HL-60 (cell line): ENCODE data around the gene S100A3.
"Not testable (repeated sequence)": the region's sequence is repeated elsewhere in the genome, so short reads cannot be mapped to it uniquely, and the experiment has no call there.

Source experiments
- DNase-seq, 2 experiments: peaks; one replicate each; pipeline ENCODE4 v3.0.0-alpha.2; 2010 to 2020; ENCODE audit warnings: low read depth in 1 of 2, low spot score in 1 of 2
- H3K27ac ChIP-seq: fragments of 250-450 bp; sonication (Bioruptor Pico); replicated peaks from 2 replicates; pipeline ENCODE4 v1.5.1; 2020; ENCODE audit warnings: mild to moderate bottlenecking, moderate library complexity
- H3K27me3 ChIP-seq: fragments of 250-450 bp; sonication (Bioruptor Pico); 2 replicates; pipeline ENCODE4 v1.5.1; 2021; ENCODE audit warnings: mild to moderate bottlenecking, moderate library complexity; ENCODE audit not compliant: insufficient read depth, poor library complexity, severe bottlenecking
- H3K4me3 ChIP-seq: replicated peaks from 2 replicates; pipeline ENCODE4 v1.5.1; 2011; ENCODE audit warnings: mild to moderate bottlenecking, control low read depth, low read length; ENCODE audit not compliant: insufficient read depth
- CTCF ChIP-seq: IDR thresholded peaks from one replicate; pipeline ENCODE4 v1.5.1; 2011; ENCODE audit warnings: low read length, control low read depth, inconsistent platforms; ENCODE audit not compliant: insufficient read depth
- GABPA ChIP-seq: IDR thresholded peaks from 2 replicates; pipeline ENCODE4 v1.6.1; 2012; ENCODE audit warnings: low read depth
- POLR2AphosphoS5 ChIP-seq: IDR thresholded peaks from 2 replicates; pipeline ENCODE4 v1.6.1; 2012; ENCODE audit warnings: low read depth
- SPI1 ChIP-seq: IDR thresholded peaks from 2 replicates; pipeline ENCODE4 v1.6.1; 2012; ENCODE audit warnings: low read depth, mild to moderate bottlenecking, borderline replicate concordance
- TF ChIP-seq, protein P1 (sequence below): IDR thresholded peaks from 2 replicates; pipeline ENCODE4 v1.6.1; 2012; ENCODE audit warnings: low read depth; ENCODE audit not compliant: insufficient replicate concordance

The S100A3 gene

DNA sequence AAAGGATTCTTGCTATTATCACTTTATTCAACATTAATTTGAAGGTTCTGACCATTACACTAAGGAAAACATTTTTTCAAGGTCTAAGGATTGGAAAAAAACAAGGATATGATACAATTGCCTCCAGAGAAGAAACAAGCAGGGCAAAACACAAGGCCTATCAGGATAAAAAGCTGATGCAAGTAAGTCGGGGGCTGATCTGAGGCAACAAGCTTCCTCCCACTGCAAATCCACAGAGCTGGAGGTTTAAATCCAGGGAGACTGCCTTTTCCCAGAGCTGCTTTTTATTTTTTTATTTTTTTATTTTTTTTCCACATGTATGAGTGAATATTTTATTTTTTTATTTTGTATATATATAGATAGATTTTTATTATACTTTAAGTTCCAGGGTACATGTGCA lies 35.9 kb upstream of the S100A3 start:
- Histone ChIP-seq H3K4me3 (no peak overlapping the region), H3K27me3 (peaks cover 4% of the 10 kb centered on the region), H3K27ac (no peak overlapping the region)
- TF ChIP-seq, protein P1, sequence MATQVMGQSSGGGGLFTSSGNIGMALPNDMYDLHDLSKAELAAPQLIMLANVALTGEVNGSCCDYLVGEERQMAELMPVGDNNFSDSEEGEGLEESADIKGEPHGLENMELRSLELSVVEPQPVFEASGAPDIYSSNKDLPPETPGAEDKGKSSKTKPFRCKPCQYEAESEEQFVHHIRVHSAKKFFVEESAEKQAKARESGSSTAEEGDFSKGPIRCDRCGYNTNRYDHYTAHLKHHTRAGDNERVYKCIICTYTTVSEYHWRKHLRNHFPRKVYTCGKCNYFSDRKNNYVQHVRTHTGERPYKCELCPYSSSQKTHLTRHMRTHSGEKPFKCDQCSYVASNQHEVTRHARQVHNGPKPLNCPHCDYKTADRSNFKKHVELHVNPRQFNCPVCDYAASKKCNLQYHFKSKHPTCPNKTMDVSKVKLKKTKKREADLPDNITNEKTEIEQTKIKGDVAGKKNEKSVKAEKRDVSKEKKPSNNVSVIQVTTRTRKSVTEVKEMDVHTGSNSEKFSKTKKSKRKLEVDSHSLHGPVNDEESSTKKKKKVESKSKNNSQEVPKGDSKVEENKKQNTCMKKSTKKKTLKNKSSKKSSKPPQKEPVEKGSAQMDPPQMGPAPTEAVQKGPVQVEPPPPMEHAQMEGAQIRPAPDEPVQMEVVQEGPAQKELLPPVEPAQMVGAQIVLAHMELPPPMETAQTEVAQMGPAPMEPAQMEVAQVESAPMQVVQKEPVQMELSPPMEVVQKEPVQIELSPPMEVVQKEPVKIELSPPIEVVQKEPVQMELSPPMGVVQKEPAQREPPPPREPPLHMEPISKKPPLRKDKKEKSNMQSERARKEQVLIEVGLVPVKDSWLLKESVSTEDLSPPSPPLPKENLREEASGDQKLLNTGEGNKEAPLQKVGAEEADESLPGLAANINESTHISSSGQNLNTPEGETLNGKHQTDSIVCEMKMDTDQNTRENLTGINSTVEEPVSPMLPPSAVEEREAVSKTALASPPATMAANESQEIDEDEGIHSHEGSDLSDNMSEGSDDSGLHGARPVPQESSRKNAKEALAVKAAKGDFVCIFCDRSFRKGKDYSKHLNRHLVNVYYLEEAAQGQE: no peak
- TF ChIP-seq CTCF: no peak
- TF ChIP-seq SPI1: no peak
- no peak for TF ChIP-seq GABPA
- no peak for TF ChIP-seq POLR2AphosphoS5
- DNase-seq: no peak

DNA sequence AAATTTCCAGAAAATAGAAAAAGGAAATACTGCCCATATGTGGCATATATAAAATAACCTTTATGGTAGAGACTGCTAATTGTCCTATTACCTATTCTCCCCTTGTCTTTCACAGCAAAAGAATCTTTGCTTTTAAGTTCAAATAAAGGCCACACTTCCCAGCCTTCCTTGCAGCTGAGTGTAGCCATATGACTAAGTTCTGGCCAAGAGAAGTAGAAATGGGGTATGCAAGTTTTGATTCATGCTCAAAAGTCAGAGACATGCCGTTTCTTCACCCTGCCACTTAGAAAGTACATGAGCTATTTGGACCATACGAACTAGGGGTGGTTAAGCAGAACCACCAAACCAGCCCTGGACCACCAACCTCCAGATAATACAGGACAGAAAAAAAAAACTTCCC lies 34.9 kb upstream of the S100A3 start:
- Histone ChIP-seq H3K27me3 (peaks cover 4% of the 10 kb centered on the region), H3K4me3 (no peak overlapping the region), H3K27ac (no peak overlapping the region)
- TF ChIP-seq POLR2AphosphoS5: no peak
- TF ChIP-seq GABPA: no peak
- no peak for DNase-seq

DNA sequence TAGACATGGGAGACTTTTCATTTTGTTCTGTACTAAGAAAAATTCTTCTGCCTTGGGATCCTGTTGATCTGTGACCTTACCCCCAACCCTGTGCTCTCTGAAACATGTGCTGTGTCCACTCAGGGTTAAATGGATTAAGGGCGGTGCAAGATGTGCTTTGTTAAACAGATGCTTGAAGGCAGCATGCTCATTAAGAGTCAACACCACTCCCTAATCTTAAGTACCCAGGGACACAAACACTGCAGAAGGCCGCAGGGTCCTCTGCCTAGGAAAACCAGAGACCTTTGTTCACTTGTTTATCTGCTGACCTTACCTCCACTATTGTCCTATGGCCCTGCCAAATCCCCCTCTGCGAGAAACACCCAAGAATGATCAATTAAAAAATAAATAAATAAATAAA lies 34.5 kb upstream of the S100A3 start:
- DNase-seq, H3K27ac ChIP-seq, H3K27me3 ChIP-seq, H3K4me3 ChIP-seq: not testable (repeated sequence)

GRCh38 chr1:153582836-153583235 lies 33.8 kb upstream of the S100A3 start:
- not testable (repeated sequence) for H3K27me3 ChIP-seq, DNase-seq, H3K4me3 ChIP-seq, H3K27ac ChIP-seq

DNA sequence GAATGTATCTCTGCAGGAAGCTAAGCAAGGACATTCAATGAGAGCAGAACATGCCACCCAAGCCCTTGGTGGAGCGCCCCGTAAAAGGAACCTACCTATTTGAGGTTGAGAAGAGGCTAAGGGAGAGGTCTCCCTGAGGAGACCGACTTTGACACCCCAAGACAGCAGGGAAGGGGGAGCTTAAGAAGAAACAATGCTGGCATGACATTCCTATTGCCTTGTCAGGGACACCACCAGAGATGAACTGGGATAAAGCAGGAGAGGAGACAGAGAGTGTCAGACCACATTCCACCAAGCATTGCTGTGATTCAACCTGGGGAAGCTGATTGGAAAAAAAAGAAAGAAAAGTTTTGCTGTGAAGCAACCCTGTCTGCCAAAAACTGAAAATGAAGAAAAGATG lies 29.9 kb upstream of the S100A3 start:
- H3K4me3 ChIP-seq: no peak overlapping the region
- no peak overlapping the region for H3K27ac ChIP-seq
- TF ChIP-seq SPI1: no peak
- TF ChIP-seq CTCF: no peak
- TF ChIP-seq, protein P1: no peak
- no peak for TF ChIP-seq POLR2AphosphoS5
- TF ChIP-seq GABPA: no peak
- no peak for DNase-seq
- H3K27me3 ChIP-seq: peaks cover 9% of the 10 kb centered on the region
